Measurements from ENCODE around the gene NTN5. TPM values are rescaled to one million over a fixed set of nuclear protein-coding genes. Genes with fewer than 3 reads are reported as not detected.

Gene NTN5
- total and polyA plus RNA-seq, 9 of the 15 experiments (the other 6 are each of a cell fraction or from before 2014, with no cell fraction given), result not detected

- in situ Hi-C loops (cut with MboI), result no loop called here
These were observed 42.3 kb downstream of the NTN5 start for GRCh38 chr19:48630296-48631063.

More at GRCh38 chr19:48630296-48631063, 42.3 kb downstream of the NTN5 start:
- no peaks in the 10 kb centered on the region for H4K20me1 ChIP-seq (replicated peaks; ENCODE audit: control insufficient read depth, insufficient read depth, low read length)
- 85% methylated on average over 28 of the region's 47 CpGs for WGBS (ENCODE audit: insufficient coverage, low coverage, missing lambda C conversion rate)
- peaks cover 3% of the 10 kb centered on the region; the same call in 2 of the 3 replicates for H3K79me2 ChIP-seq (ENCODE audit: control insufficient read depth, insufficient read depth, low read length)
- no TSS peak for BruUV-seq (replicated peaks)
- POLR2A ChIA-PET, result interaction anchor here (0.6 to 1.7 kb wide), 8 partner anchors 11 to 363 kb away, joined by 3 to 15 read pairs (median 4); partner anchors contain the start of genes RPL18, RUVBL2 and SPHK2
- no peak overlapping the region for H3K27ac ChIP-seq (ENCODE audit: extremely low read depth, low read depth, low read length)
- H3K9me1 ChIP-seq (ENCODE audit: control insufficient read depth, insufficient read depth, low read length), result peaks cover 4% of the 10 kb centered on the region
- H2AFZ ChIP-seq (ENCODE audit: low read depth, low read length), result no peak overlapping the region
- CTCF ChIA-PET (ENCODE audit: low intra/inter-chr PET ratio), result no interaction called here
- no peaks in the 10 kb centered on the region for H3K9me3 ChIP-seq (replicated peaks; ENCODE audit: control insufficient read depth, insufficient read depth, low read depth, low read length)
- no peaks in the 10 kb centered on the region for H3K27me3 ChIP-seq (ENCODE audit: control insufficient read depth in 2 of 2, insufficient read depth in 2 of 2, low read length in 2 of 2)
- no peak overlapping the region for H3K4me2 ChIP-seq (ENCODE audit: insufficient read depth, low read length)
- ATAC-seq (no peak), DNase-seq (ENCODE audit: extremely low read depth in 1 of 4, low spot score in 3 of 4) (no peak), FAIRE-seq (no peak)
- peaks cover 27 to 79% of the 10 kb centered on the region in 2 experiments for H3K4me1 ChIP-seq (replicated peaks in 1 of 2; ENCODE audit: control insufficient read depth in 2 of 2, insufficient read depth in 2 of 2, low read length in 2 of 2)
- no peak overlapping the region for H3K4me3 ChIP-seq
- TF ChIP-seq POLR2G (IDR thresholded peaks at IDR 0.05; ENCODE audit: low read depth, low read length) (peak; percentile 42; the same call in 1 of the 2 replicates), CTCF (IDR thresholded peaks at IDR 0.05 in 2 of 3, conservative IDR thresholded peaks at IDR 0.05 in 1 of 3; ENCODE audit: insufficient read depth in 2 of 3, low read depth in 1 of 3, low read length in 3 of 3) (no peak)
- H3K36me3 ChIP-seq (ENCODE audit: control insufficient read depth, insufficient read depth, low read length), result peaks cover 5% of the 10 kb centered on the region; the same call in 1 of the 3 replicates
- intact Hi-C loops (cut with micrococcal nuclease), result no loop called here
- H3K9ac ChIP-seq (ENCODE audit: insufficient read depth in 1 of 2, low read depth in 2 of 2, low read length in 2 of 2), result no peak overlapping the region
